Smooth muscle cell (in vitro differentiated cells): ENCODE results near the gene NR1H4. TPM values are rescaled to one million over a fixed set of nuclear protein-coding genes. Genes with fewer than 3 reads are reported as not detected.
"Not testable (repeated sequence)": the region's sequence is repeated elsewhere in the genome, so short reads cannot be mapped to it uniquely, and the experiment has no call there.

Source experiments
- DNase-seq: peaks from one replicate; lab custom pipeline; 2025; ENCODE audit not compliant: unreplicated experiment; lab: John Stamatoyannopoulos, UW
- H2AFZ ChIP-seq: fragments of 200-600 bp; sonication (generic); 2 replicates; pipeline ENCODE4 v1.6.0; 2016; ENCODE audit warnings: antibody characterized with exemption, low read depth, mild to moderate bottlenecking
- H3F3A ChIP-seq: fragments of 200-600 bp; sonication (generic); 2 replicates; pipeline ENCODE4 v1.6.0; 2017; ENCODE audit warnings: antibody characterized with exemption, low read depth
- H3K27ac ChIP-seq: fragments of 200-600 bp; sonication (generic); 2 replicates; pipeline ENCODE4 v1.5.1; 2016; ENCODE audit warnings: low read depth, mild to moderate bottlenecking
- H3K27me3 ChIP-seq: fragments of 200-600 bp; sonication (generic); 2 replicates; pipeline ENCODE4 v1.6.1; 2016; ENCODE audit warnings: low read depth, mild to moderate bottlenecking
- H3K36me3 ChIP-seq: fragments of 200-600 bp; sonication (generic); 2 replicates; pipeline ENCODE4 v1.5.1; 2016; ENCODE audit warnings: low read depth
- H3K4me1 ChIP-seq: fragments of 200-600 bp; sonication (generic); 2 replicates; pipeline ENCODE4 v1.5.1; 2016; ENCODE audit warnings: low read depth
- H3K4me2 ChIP-seq: fragments of 200-600 bp; sonication (generic); 2 replicates; pipeline ENCODE4 v1.6.0; 2016; ENCODE audit warnings: mild to moderate bottlenecking
- H3K4me3 ChIP-seq: fragments of 200-600 bp; sonication (generic); 2 replicates; pipeline ENCODE4 v1.5.1; 2016; ENCODE audit warnings: mild to moderate bottlenecking
- H3K79me2 ChIP-seq: fragments of 200-600 bp; sonication (generic); 2 replicates; pipeline ENCODE4 v1.6.0; 2016; ENCODE audit warnings: low read depth, mild to moderate bottlenecking
- H3K9ac ChIP-seq: fragments of 200-600 bp; sonication (generic); 2 replicates; pipeline ENCODE4 v1.6.0; 2016; ENCODE audit warnings: low read depth
- H3K9me3 ChIP-seq: fragments of 200-600 bp; sonication (generic); replicated peaks from 2 replicates; pipeline ENCODE4 v1.5.1; 2016; ENCODE audit warnings: low read depth
- H4K20me1 ChIP-seq: fragments of 200-600 bp; sonication (generic); 2 replicates; pipeline ENCODE4 v1.6.0; 2016; ENCODE audit warnings: low read depth
- CTCF ChIP-seq: fragments of 200-600 bp; sonication (generic); IDR thresholded peaks from 2 replicates; pipeline ENCODE4 v1.5.1; 2017; ENCODE audit warnings: borderline replicate concordance, mild to moderate bottlenecking, antibody characterized with exemption; ENCODE audit not compliant: insufficient read depth, poor library complexity, severe bottlenecking
- WGBS: methylation state at CpG from one replicate; pipeline ENCODE4 v1.1.7; 2016; ENCODE audit warnings: low lambda C conversion rate; 5-methylcytosine and 5-hydroxymethylcytosine counted together
- polyA plus RNA-seq: library from polyadenylated mRNA; unstranded; fragments of >200 nt; fragmentation: Nextera tagmentation; extraction: Ambion mirVana; gene quantifications from 2 replicates; pipeline ENCODE4 v1.2.1, GENCODE V29; 2016
- total RNA-seq: library from RNA; depleted of rRNA; stranded (reverse); fragments of >200 nt; gene quantifications from 2 replicates; pipeline ENCODE4 v1.2.3, GENCODE V29; 2014

The NR1H4 gene
- total and polyA plus RNA-seq, 2 experiments from 2014 or later = not detected

- no peak overlapping the region for H3K9ac ChIP-seq
- no peak for TF ChIP-seq CTCF
Observed at GRCh38 chr12:100557357-100557756, 83.7 kb downstream of the NR1H4 start.

GRCh38 chr12:100559261-100559660, 85.6 kb downstream of the NR1H4 start:
- WGBS = 95% methylated on average over 21 of the region's 21 CpGs
- DNase-seq, H3K4me2 ChIP-seq, H4K20me1 ChIP-seq, H3K27ac ChIP-seq, H3K9ac ChIP-seq, H3K27me3 ChIP-seq, H3K4me1 ChIP-seq, H3K36me3 ChIP-seq, H2AFZ ChIP-seq, H3K79me2 ChIP-seq, H3K4me3 ChIP-seq, H3K9me3 ChIP-seq, H3F3A ChIP-seq: not testable (repeated sequence)

More at GRCh38 chr12:100557357-100557756, 83.7 kb downstream of the NR1H4 start:
- H3F3A ChIP-seq = no peaks in the 10 kb centered on the region
- H3K79me2 ChIP-seq = no peaks in the 10 kb centered on the region
- DNase-seq = no peak
- peaks cover under 1% of the 10 kb centered on the region for H3K27me3 ChIP-seq
- no peak overlapping the region for H3K4me2 ChIP-seq
- H3K4me1 ChIP-seq = no peaks in the 10 kb centered on the region
- H3K27ac ChIP-seq = no peak overlapping the region
- H2AFZ ChIP-seq = no peak overlapping the region
- WGBS = 96% methylated on average over 2 of the region's 2 CpGs
- H3K36me3 ChIP-seq = no peaks in the 10 kb centered on the region
- H3K4me3 ChIP-seq = no peak overlapping the region
- no peaks in the 10 kb centered on the region for H3K9me3 ChIP-seq
- H4K20me1 ChIP-seq = no peaks in the 10 kb centered on the region

- Histone ChIP-seq H3K36me3 (no peaks in the 10 kb centered on the region), H3K9ac (no peak overlapping the region), H4K20me1 (no peaks in the 10 kb centered on the region), H3K4me2 (no peak overlapping the region), H2AFZ (no peak overlapping the region), H3K79me2 (no peaks in the 10 kb centered on the region), H3K4me3 (no peak overlapping the region), H3K4me1 (peaks cover 7% of the 10 kb centered on the region), H3K27me3 (peaks cover 17% of the 10 kb centered on the region), H3K27ac (no peak overlapping the region), H3F3A (no peaks in the 10 kb centered on the region), H3K9me3 (no peaks in the 10 kb centered on the region)
- DNase-seq = no peak
- 82% methylated on average over 2 of the region's 2 CpGs for WGBS
- no peak for TF ChIP-seq CTCF
Observed at GRCh38 chr12:100564090-100564489, 90.4 kb downstream of the NR1H4 start.

GRCh38 chr12:100564905-100565467, 91.3 kb downstream of the NR1H4 start:
- no peaks in the 10 kb centered on the region for H3F3A ChIP-seq
- H4K20me1 ChIP-seq = no peaks in the 10 kb centered on the region
- 91% methylated on average over 6 of the region's 6 CpGs for WGBS
- H3K27me3 ChIP-seq = peaks cover 18% of the 10 kb centered on the region
- H2AFZ ChIP-seq = no peak overlapping the region
- H3K4me1 ChIP-seq = peaks cover 7% of the 10 kb centered on the region
- H3K4me2 ChIP-seq = no peak overlapping the region
- H3K36me3 ChIP-seq = no peaks in the 10 kb centered on the region
- no peak for DNase-seq
- H3K9ac ChIP-seq = no peak overlapping the region
- no peak overlapping the region for H3K27ac ChIP-seq
- H3K9me3 ChIP-seq = no peaks in the 10 kb centered on the region
- no peak overlapping the region for H3K4me3 ChIP-seq
- no peaks in the 10 kb centered on the region for H3K79me2 ChIP-seq
- TF ChIP-seq CTCF = no peak
